ENCODE results near the gene ABCC1. TPM values are rescaled to one million over a fixed set of nuclear protein-coding genes. Genes with fewer than 3 reads are reported as not detected.

ABCC1 gene
- total RNA-seq, 1 experiment from 2014 or later, result 25.0 TPM

DNA sequence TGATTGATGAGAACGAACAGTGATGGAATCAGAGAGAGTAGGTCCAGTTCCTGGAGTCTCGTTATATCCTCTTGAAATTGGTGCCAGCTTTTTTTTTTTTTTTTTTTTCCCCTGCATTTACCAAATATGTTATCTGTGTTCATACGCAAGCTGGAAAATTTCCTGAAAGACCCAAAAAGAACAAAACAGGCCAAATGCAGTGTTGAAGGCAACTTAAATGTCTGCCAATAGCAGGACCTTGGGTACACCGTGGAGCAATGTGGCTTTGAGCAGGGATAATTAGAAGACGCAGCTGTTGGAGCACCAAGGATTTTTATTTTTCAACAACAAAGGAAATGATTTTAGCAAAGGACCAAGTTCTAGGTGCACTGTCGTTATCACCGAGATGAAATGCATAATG lies 168.9 kb downstream of the ABCC1 start:
- intact Hi-C loops (cut with micrococcal nuclease; ENCODE audit: unreplicated experiment), result no loop called here

DNA sequence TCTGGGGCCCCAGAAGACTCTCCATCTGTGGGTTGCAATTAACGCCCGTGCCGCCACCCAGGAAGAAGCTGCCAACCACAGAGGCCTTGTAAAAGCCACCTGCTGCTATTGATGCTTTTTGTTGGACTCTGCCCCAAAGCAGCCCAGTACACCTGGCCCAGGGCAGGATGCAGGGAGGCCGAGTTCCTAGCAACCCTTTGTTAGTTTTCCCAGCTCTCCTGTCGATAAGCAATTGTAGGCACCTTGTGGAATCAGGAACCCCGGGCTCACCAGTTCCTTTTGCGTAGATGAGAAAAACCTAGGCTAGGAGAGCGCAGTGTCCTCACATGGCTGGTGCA lies 170.6 kb downstream of the ABCC1 start:
- ChIA-PET CTCF (no interaction called here), POLR2A (ENCODE audit: low non-redundant PET) (no interaction called here)
- TF ChIP-seq EZH2 (IDR thresholded peaks at IDR 0.05; ENCODE audit: borderline replicate concordance, low read depth, low read length, poor library complexity, severe bottlenecking), result no peak
- TF ChIP-seq, protein P1, sequence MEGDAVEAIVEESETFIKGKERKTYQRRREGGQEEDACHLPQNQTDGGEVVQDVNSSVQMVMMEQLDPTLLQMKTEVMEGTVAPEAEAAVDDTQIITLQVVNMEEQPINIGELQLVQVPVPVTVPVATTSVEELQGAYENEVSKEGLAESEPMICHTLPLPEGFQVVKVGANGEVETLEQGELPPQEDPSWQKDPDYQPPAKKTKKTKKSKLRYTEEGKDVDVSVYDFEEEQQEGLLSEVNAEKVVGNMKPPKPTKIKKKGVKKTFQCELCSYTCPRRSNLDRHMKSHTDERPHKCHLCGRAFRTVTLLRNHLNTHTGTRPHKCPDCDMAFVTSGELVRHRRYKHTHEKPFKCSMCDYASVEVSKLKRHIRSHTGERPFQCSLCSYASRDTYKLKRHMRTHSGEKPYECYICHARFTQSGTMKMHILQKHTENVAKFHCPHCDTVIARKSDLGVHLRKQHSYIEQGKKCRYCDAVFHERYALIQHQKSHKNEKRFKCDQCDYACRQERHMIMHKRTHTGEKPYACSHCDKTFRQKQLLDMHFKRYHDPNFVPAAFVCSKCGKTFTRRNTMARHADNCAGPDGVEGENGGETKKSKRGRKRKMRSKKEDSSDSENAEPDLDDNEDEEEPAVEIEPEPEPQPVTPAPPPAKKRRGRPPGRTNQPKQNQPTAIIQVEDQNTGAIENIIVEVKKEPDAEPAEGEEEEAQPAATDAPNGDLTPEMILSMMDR (conservative IDR thresholded peaks at IDR 0.05; ENCODE audit: low read depth, low read length), result no peak
- Histone ChIP-seq H3K4me1 (ENCODE audit: insufficient read depth, low read length, poor library complexity, severe bottlenecking) (no peaks in the 10 kb centered on the region), H3K9me3 (ENCODE audit: low read depth, low read length, poor library complexity, severe bottlenecking) (peaks cover 3% of the 10 kb centered on the region), H3K27me3 (replicated peaks; ENCODE audit: insufficient read depth, low read depth, low read length, poor library complexity) (no peaks in the 10 kb centered on the region), H3K4me3 (ENCODE audit: low read depth, low read length, poor library complexity, severe bottlenecking) (no peak overlapping the region), H3K27ac (ENCODE audit: low read depth, low read length, poor library complexity, severe bottlenecking) (no peak overlapping the region), H3K36me3 (ENCODE audit: insufficient read depth, low read length, poor library complexity, severe bottlenecking) (peaks cover 10% of the 10 kb centered on the region)
- no TSS peak for BruUV-seq (replicated peaks)
- intact Hi-C loops (cut with micrococcal nuclease; ENCODE audit: unreplicated experiment), result no loop called here
- DNase-seq (ENCODE audit: low spot score), result no peak

More for the DNA sequence above, 168.9 kb downstream of the ABCC1 start:
- POLR2A ChIA-PET (ENCODE audit: low non-redundant PET), result no interaction called here
- TF ChIP-seq, protein P1 (conservative IDR thresholded peaks at IDR 0.05; ENCODE audit: low read depth, low read length), result no peak
- TF ChIP-seq EZH2 (IDR thresholded peaks at IDR 0.05; ENCODE audit: borderline replicate concordance, low read depth, low read length, poor library complexity, severe bottlenecking), result no peak
- BruUV-seq (replicated peaks), result no TSS peak
- no peak overlapping the region for H3K27ac ChIP-seq (ENCODE audit: low read depth, low read length, poor library complexity, severe bottlenecking)
- CTCF ChIA-PET, result no interaction called here
- H3K9me3 ChIP-seq (ENCODE audit: low read depth, low read length, poor library complexity, severe bottlenecking), result peaks cover 3% of the 10 kb centered on the region
- DNase-seq (ENCODE audit: low spot score), result no peak
- H3K36me3 ChIP-seq (ENCODE audit: insufficient read depth, low read length, poor library complexity, severe bottlenecking), result peaks cover 10% of the 10 kb centered on the region
- no peaks in the 10 kb centered on the region for H3K4me1 ChIP-seq (ENCODE audit: insufficient read depth, low read length, poor library complexity, severe bottlenecking)
- no peak overlapping the region for H3K4me3 ChIP-seq (ENCODE audit: low read depth, low read length, poor library complexity, severe bottlenecking)
- H3K27me3 ChIP-seq (replicated peaks; ENCODE audit: insufficient read depth, low read depth, low read length, poor library complexity), result no peaks in the 10 kb centered on the region

DNA sequence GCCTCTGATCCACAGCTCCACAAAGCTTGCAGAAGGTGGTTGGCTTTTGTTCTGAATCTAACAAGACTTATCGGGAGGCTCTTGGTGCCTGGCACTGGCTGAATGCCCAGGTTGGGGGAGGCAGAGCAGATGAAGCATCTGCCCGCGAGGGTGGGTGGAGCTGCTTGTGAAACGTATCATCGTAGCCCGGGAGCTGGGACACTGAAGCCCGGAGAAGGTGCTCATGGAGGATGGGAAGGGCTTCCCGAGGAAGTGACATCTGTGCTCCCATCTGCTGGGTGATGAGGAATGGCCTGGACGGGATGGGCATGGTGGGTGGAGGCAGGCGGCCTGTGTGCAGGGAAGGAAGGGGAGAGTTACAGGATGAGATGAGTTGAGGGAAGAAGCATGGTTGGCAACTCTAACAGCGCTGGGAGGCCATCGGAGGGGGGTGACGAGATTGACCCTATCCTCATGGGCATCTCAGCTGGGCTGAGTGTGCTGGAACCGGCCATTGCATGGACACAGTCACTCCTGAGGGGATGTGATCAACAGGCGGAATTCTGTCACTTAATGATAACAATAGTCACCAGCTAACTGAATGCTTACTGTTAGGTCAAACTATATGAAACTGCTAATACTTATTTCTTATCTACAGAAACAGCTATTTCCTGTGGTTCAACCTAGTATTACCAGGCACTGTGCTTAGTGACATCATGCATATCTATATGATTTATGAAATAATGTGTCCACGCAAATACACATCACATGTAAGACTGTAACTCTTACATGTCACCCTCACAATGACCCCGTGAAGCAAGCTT lies 171.2 kb downstream of the ABCC1 start:
- H3K9me3 ChIP-seq (ENCODE audit: low read depth, low read length, poor library complexity, severe bottlenecking), result peaks cover 3% of the 10 kb centered on the region
- TF ChIP-seq EZH2 (IDR thresholded peaks at IDR 0.05; ENCODE audit: borderline replicate concordance, low read depth, low read length, poor library complexity, severe bottlenecking), result no peak
- TF ChIP-seq, protein P1 (conservative IDR thresholded peaks at IDR 0.05; ENCODE audit: low read depth, low read length), result no peak
- H3K36me3 ChIP-seq (ENCODE audit: insufficient read depth, low read length, poor library complexity, severe bottlenecking), result peaks cover 8% of the 10 kb centered on the region
- no TSS peak for BruUV-seq (replicated peaks)
- DNase-seq (ENCODE audit: low spot score), result no peak
- ChIA-PET POLR2A (ENCODE audit: low non-redundant PET) (no interaction called here), CTCF (no interaction called here)
- H3K4me3 ChIP-seq (ENCODE audit: low read depth, low read length, poor library complexity, severe bottlenecking), result no peak overlapping the region
- H3K4me1 ChIP-seq (ENCODE audit: insufficient read depth, low read length, poor library complexity, severe bottlenecking), result no peaks in the 10 kb centered on the region
- intact Hi-C loops (cut with micrococcal nuclease; ENCODE audit: unreplicated experiment), result no loop called here
- no peak overlapping the region for H3K27ac ChIP-seq (ENCODE audit: low read depth, low read length, poor library complexity, severe bottlenecking)
- H3K27me3 ChIP-seq (replicated peaks; ENCODE audit: insufficient read depth, low read depth, low read length, poor library complexity), result no peaks in the 10 kb centered on the region
